ENCODE results near the gene PDE7B.
"Not testable (repeated sequence)": the region's sequence is repeated elsewhere in the genome, so short reads cannot be mapped to it uniquely, and the experiment has no call there.

PDE7B gene

DNA sequence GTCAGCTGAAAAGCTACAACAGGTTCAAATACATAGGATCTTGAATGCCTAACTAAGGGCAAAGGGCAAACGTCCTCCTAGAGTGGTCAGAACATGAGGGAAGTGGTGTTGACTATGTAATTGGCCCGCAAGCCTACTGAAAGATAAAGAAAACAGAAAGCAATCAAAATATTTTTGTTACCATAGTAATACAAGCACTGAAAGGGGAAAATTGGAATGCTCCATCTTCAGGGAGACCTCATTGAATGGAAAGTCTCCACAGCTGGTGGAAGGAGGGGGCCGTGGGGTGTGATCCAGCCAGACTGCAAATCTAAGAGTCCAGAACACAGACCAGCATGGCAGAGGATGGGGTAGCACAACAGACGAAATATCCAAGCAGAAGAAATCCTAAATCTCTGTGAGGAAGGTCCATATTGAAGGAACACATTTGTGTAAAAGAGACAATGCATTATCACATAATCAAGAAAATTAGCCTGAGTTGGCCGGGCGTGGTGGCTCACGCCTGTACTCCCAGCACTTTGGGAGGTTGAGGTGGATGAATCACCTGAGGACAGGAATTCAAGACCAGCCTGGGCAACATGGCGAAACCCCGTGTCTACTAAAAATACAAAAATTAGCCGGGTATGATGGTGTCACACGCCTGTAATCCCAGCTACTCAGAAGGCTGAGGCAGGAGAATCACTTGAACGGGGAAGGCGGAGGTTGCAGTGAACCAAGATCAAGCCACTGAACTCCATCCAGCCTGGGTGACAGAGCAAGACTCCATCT is 359.1 kb downstream of the PDE7B start:
- Mint-ChIP-seq H3K27ac (no peak overlapping the region), H3K4me3 (no peak overlapping the region), H3K9me3 (no peaks in the 10 kb centered on the region), H3K36me3 (ENCODE audit: low read depth) (no peaks in the 10 kb centered on the region), H3K4me1 (no peaks in the 10 kb centered on the region), H3K27me3 (peaks cover 2% of the 10 kb centered on the region)
- ATAC-seq, result no peak
- no peak for DNase-seq

DNA sequence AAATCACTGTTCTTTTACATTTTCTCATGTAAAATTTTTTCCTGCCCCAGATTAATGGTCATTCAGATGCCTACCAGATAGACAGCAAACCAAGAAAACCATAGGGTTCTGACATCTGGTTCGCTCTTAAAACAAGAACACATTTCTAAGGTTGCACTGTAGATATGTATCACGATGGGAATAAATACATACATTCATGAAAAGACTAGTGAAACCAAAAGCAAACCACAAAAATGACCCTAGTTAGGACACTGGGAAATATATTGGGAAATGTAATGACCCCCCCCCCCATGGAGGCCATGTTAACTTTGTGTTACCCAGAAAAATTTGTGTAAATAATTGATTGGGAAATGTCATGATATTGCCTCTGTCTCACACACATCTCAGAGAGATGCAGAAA is 361.1 kb downstream of the PDE7B start:
- DNase-seq (no peak), ATAC-seq (no peak)
- Mint-ChIP-seq H3K36me3 (ENCODE audit: low read depth) (no peaks in the 10 kb centered on the region), H3K4me1 (no peaks in the 10 kb centered on the region), H3K9me3 (no peaks in the 10 kb centered on the region), H3K4me3 (no peak overlapping the region), H3K27me3 (no peaks in the 10 kb centered on the region), H3K27ac (no peak overlapping the region)

DNA sequence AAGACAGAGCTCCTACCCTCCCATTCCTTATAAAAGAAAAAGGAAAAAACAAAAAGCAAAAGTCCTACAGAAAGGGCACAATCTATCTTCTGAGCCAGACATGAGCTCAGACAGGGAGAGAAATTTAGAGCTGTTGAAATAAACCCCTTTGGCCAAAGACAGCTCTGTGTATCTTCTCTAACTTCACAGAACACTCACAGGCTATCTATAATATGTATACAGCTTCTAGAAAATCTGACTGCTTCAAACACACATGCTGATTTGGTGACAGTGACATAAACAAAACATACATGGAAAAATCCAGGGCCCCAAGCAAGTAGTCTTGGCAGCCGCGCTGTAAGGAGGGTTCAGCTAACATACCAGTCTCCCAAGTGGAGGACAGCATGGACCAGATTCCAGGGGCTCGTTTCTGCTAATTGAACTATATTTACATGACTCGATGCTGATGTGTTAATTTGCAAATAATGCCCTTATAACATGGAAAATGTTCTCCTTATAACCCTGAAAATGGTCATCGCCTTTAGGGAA is 361.6 kb downstream of the PDE7B start:
- H3K27ac Mint-ChIP-seq, result no peak overlapping the region
- H3K4me1 Mint-ChIP-seq, result no peaks in the 10 kb centered on the region
- H3K4me3 Mint-ChIP-seq, result no peak overlapping the region
- no peak for ATAC-seq
- no peaks in the 10 kb centered on the region for H3K27me3 Mint-ChIP-seq
- H3K9me3 Mint-ChIP-seq, result no peaks in the 10 kb centered on the region
- no peak for DNase-seq
- H3K36me3 Mint-ChIP-seq (ENCODE audit: low read depth), result no peaks in the 10 kb centered on the region

DNA sequence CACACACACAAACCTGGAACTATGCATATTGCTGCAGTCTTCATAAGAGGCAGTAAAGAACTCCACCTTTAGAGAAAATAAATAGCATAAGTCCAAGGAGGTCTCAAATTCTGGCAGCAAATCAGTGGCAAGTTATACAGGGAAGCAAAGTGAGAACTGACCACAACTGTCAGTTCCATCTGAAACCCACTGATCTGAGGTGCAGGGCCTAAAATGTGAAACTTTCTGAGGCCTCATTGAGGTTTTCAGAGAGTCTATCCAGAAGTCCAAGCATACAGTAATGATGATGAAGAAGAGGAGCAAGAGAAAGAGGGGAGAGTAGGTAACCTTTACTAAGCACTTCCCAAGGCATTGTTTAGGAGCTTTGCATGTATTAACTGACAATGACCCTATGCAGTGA is 362.4 kb downstream of the PDE7B start:
- Mint-ChIP-seq H3K27me3 (no peaks in the 10 kb centered on the region), H3K4me3 (no peak overlapping the region), H3K9me3 (no peaks in the 10 kb centered on the region)

DNA sequence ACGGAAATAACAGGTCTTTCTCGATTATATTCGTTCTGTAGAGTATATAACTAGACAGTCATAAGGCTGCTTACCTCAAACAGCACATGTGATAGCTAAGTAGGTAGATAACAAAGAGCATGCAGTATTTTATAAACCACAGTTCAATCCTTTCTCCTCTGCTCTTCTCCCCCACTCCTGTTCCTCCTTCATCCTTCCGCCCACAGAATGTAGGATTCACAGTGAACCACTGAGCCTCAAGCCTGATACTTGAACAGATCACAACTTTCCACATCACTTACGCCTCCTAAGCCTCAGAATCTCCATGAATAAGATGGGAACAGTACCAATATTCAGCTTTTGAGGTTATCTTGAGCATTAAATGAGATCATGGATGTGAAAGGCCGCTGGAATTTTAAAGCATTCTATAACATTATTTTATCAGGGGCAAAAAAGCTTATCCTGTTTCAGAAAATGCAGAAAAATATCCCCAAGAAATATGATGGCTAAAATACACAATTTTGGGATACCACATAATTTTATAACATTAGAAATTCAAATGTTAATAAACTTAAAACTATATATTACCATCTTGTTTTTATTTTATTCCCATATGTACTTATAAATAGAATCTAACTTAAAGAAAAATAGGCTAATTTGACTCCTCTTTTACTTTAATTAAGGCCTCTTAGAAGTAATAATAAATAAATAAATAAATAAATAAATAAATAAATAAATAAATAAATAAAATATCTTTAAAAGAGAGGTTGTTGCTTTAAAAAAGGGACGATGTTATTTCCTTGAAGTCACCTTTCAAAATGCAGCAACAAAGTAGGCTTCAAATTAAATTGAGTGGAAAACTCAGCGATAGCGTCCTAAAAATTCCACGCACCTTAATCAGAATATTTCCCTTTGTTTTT is 365.3 kb downstream of the PDE7B start:
- no peaks in the 10 kb centered on the region for H3K27me3 Mint-ChIP-seq

More for the DNA sequence above, 362.4 kb downstream of the PDE7B start:
- Mint-ChIP-seq H3K27ac (no peak overlapping the region), H3K4me1 (no peaks in the 10 kb centered on the region), H3K36me3 (ENCODE audit: low read depth) (no peaks in the 10 kb centered on the region)
- DNase-seq, result no peak
- no peak for ATAC-seq

DNA sequence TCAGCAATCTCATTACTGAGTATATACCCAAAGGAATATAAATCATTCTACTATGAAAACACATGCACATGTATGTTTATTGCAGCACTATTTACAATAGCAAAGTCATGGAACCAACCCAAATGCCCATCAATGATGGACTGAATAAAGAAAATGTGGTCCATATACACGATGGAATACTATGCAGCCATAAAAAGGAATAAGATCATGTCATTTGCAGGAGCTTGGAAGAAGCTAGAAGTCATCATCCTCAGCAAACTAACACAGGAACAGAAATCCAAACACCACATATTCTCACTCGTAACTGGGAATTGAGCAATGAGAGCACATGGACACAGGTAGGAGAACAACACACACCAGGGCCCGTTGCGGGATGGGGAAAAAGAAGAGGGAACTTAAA is 373.5 kb downstream of the PDE7B start:
- not testable (repeated sequence) for ATAC-seq; H3K27ac Mint-ChIP-seq; H3K36me3 Mint-ChIP-seq (ENCODE audit: low read depth); DNase-seq; H3K27me3 Mint-ChIP-seq; H3K4me3 Mint-ChIP-seq
- Mint-ChIP-seq H3K9me3 (peaks cover 16% of the 10 kb centered on the region), H3K4me1 (peaks cover 17% of the 10 kb centered on the region)

More for the DNA sequence above, 365.3 kb downstream of the PDE7B start:
- H3K27ac Mint-ChIP-seq, result no peak overlapping the region
- no peaks in the 10 kb centered on the region for H3K4me1 Mint-ChIP-seq
- H3K9me3 Mint-ChIP-seq, result peaks cover 7% of the 10 kb centered on the region
- H3K36me3 Mint-ChIP-seq (ENCODE audit: low read depth), result no peaks in the 10 kb centered on the region
- ATAC-seq, result no peak
- no peak overlapping the region for H3K4me3 Mint-ChIP-seq
- no peak for DNase-seq

DNA sequence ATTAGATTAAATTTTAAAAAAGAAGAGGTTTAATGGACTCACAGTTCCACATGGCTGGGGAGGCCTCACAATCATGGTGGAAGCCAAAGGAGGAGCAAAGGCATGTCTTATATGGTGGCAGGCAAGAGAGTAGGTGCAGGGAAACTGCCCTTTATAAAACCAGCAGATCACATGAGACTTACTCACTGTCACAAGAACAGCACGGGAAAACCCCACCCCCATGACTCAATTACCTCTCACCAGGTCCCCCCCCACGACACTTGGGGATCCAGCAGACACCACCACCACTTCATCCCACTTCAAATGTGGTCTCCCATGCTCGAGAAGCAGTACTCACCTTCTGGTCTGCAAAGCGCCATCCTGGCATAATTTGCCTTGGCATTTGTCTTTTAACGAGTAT is 374.0 kb downstream of the PDE7B start:
- H3K4me3 Mint-ChIP-seq, result no peak overlapping the region
- peaks cover 17% of the 10 kb centered on the region for H3K4me1 Mint-ChIP-seq
- peak; percentile 37 for DNase-seq
- H3K27ac Mint-ChIP-seq, result no peak overlapping the region
- H3K9me3 Mint-ChIP-seq, result peaks cover 11% of the 10 kb centered on the region
- peaks cover 8% of the 10 kb centered on the region for H3K36me3 Mint-ChIP-seq (ENCODE audit: low read depth)
- peak; percentile 59 for ATAC-seq
- peaks cover 2% of the 10 kb centered on the region for H3K27me3 Mint-ChIP-seq

DNA sequence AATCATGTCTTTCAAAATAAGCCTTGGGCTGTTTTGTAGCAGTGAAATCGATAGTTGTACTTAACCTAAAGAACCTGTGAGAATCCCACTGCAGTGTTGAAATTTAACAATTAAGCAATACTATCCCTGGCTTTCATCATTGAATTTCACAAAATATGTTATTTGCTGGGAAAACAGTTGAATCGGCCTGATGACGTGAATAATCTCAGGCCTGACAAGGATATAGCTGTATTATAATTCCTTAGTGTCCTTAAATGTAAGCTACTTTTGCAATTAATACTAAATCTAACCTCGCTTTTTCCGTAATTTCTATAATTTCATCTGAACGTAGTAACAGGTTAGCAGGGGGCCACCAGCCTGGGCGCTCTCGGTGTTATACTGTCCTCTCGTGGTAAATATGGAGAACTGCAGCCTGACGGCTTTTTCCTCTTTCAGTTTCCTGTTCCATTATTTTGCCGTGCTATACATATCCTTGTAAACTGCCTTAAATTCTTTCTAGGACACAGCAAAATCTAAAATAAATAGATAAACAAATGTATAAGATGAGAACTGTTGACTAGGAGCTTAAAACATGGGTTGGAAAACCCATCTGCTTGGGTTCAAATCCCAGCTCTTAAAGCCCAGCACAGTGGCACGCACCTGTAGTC is 374.6 kb downstream of the PDE7B start:
- DNase-seq (peak; percentile 51), ATAC-seq (peak; percentile 54)
- Mint-ChIP-seq H3K4me1 (peaks cover 17% of the 10 kb centered on the region), H3K9me3 (peaks cover 10% of the 10 kb centered on the region), H3K27me3 (peaks cover 2% of the 10 kb centered on the region), H3K27ac (peak overlapping the region; percentile 52), H3K4me3 (peak overlapping the region; percentile 13), H3K36me3 (ENCODE audit: low read depth) (peaks cover 14% of the 10 kb centered on the region)

DNA sequence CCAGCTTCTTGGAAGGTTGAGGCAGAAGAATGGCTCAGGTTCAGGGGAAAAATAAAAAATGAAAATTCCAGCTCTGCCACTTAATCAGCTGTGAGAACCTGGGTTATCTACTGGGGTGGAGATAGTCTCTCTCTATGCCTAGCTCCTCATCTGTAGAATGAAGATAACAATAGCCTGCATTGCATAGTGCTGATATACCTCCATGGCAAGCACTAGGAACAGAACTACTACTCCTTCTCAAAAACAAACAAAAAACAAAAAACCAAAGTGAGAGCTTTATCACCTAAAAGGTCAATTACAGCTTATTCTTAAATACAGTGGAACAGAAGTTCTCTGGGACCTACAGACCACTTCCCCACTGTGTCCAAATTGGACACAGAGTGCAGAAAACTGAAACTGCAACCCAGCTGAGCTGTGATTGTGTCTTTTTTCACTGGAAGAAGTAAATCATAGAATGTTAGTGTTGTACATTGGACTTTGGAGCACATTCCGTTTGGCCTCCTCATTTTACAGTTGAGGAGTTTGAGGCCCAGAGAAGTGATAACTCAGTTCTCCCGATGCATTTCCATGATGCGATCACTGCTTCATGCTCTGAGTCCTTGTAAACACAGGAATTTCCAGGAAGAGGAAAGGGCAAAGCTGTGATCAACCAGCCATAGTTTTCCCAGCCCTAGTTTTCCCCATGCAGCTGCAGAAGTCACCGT is 375.3 kb downstream of the PDE7B start:
- H3K36me3 Mint-ChIP-seq (ENCODE audit: low read depth), result peaks cover 14% of the 10 kb centered on the region
- peaks cover 17% of the 10 kb centered on the region for H3K4me1 Mint-ChIP-seq
- ATAC-seq, result no peak
- DNase-seq, result no peak
- peaks cover 2% of the 10 kb centered on the region for H3K27me3 Mint-ChIP-seq
- no peak overlapping the region for H3K27ac Mint-ChIP-seq
- peaks cover 10% of the 10 kb centered on the region for H3K9me3 Mint-ChIP-seq
- peak overlapping the region; percentile 13 for H3K4me3 Mint-ChIP-seq

DNA sequence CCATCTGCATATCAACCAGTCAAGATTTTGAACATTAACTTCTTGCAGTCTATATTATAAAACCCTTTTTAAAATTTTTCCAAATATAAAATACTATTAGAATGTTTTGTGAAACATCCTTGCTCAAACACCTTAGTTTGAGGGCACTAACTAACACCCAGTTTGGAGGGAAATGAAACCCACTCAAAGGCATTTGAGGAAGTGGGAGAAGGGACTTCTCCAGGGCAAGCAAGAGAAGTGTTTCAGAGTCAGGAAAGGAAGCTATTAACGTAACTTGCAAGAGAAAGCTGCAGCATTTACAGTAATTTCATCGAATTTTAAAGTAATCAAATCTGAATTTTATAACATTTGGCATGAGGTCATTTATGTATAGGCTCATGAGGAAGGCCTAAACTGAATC is 377.3 kb downstream of the PDE7B start:
- H3K27ac Mint-ChIP-seq, result no peak overlapping the region
- no peak for DNase-seq
- H3K27me3 Mint-ChIP-seq, result no peaks in the 10 kb centered on the region
- H3K4me1 Mint-ChIP-seq, result peaks cover 17% of the 10 kb centered on the region
- no peak overlapping the region for H3K4me3 Mint-ChIP-seq
- peaks cover 10% of the 10 kb centered on the region for H3K9me3 Mint-ChIP-seq
- peaks cover 19% of the 10 kb centered on the region for H3K36me3 Mint-ChIP-seq (ENCODE audit: low read depth)
- no peak for ATAC-seq

DNA sequence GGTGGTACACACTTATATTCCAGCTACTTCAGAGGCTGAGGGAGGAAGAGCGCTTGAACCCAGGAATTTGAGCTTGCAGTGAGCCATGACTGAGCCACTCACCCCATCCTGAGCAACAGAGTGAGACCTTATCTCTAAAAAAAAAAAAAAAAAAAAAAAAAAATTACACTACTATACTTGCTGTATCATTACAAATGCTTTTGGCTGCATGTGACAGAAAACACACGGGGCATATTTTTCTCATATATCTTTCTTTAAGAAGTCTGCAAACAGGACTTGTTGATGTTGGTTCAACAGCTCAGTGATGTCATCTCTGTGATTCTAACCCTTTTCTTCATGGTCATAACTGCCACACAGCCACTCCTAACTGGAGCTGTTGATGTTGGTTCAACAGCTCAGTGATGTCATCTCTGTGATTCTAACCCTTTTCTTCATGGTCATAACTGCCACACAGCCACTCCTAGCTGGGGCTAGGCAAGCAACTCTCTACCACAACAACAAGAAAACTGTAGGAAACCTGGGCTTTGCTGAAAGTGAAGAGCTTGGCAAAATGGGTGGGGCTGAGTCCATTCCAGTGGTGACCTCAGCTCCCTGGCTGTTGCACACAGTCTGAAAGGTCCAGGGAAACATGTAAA is 378.8 kb downstream of the PDE7B start:
- Mint-ChIP-seq H3K4me1 (peaks cover 14% of the 10 kb centered on the region), H3K27me3 (no peaks in the 10 kb centered on the region), H3K9me3 (peaks cover 4% of the 10 kb centered on the region), H3K36me3 (ENCODE audit: low read depth) (peaks cover 29% of the 10 kb centered on the region), H3K27ac (no peak overlapping the region), H3K4me3 (no peak overlapping the region)
- DNase-seq, result no peak
- ATAC-seq, result no peak

DNA sequence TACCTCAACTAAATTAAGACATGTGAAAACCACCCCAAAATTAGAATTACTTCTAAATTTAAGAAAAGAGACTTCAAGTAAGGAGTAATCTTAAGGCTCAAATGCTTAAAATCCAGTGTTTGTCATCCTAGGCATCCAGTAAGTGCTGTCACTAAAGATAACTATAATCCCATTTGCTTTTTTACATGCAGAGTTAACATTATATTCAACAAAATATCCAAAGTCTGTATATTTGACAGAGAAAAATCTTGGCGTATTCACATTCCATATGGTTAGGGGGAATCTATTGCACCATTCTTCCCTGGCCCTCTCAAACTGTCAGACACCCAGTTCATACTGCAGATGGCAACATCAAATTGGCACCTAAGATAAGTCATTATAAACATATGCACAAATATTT is 381.2 kb downstream of the PDE7B start:
- Mint-ChIP-seq H3K4me3 (no peak overlapping the region), H3K36me3 (ENCODE audit: low read depth) (peaks cover 43% of the 10 kb centered on the region), H3K4me1 (peaks cover 5% of the 10 kb centered on the region), H3K9me3 (no peaks in the 10 kb centered on the region), H3K27ac (no peak overlapping the region), H3K27me3 (no peaks in the 10 kb centered on the region)
- ATAC-seq, result no peak
- DNase-seq, result no peak

DNA sequence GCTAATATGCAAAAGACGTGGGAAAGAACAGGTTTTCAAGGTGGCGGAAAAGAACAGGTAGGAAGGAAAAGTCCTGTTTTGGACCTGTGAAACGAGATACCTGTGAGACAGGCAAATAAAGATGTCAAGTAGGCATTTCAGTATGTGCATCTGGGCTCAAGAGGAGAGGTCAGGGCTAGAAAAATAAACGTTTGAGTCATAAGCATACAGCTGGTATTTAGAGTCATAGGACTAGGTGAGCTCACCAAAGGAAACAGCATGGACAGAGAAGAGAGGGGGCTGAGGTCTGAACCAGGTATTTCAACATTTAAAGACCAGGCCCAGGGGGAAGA is 383.7 kb downstream of the PDE7B start:
- H3K36me3 Mint-ChIP-seq (ENCODE audit: low read depth), result peaks cover 50% of the 10 kb centered on the region
- ATAC-seq (no peak), DNase-seq (no peak)
- H3K27me3 Mint-ChIP-seq, result no peaks in the 10 kb centered on the region
- H3K4me3 Mint-ChIP-seq, result no peak overlapping the region
- H3K4me1 Mint-ChIP-seq, result peaks cover 5% of the 10 kb centered on the region
- no peak overlapping the region for H3K27ac Mint-ChIP-seq
- no peaks in the 10 kb centered on the region for H3K9me3 Mint-ChIP-seq
